Ishikawa (cell line): Measurements from ENCODE around the gene HGS.

Experiments
- EGR1 ChIP-seq: IDR thresholded peaks from 2 replicates; pipeline ENCODE4 v1.6.1; 2012
- EP300 ChIP-seq: IDR thresholded peaks from 2 replicates; pipeline ENCODE4 v1.6.1; 2012; ENCODE audit warnings: borderline replicate concordance
- TAF1 ChIP-seq: IDR thresholded peaks from 2 replicates; pipeline ENCODE4 v1.6.1; 2012; ENCODE audit warnings: low read depth, mild to moderate bottlenecking

GRCh38 chr17:81741594-81742452, 58.0 kb downstream of the HGS start:
- TF ChIP-seq EP300 (no peak), EGR1 (no peak), TAF1 (no peak)
